Activated CD4-positive, alpha-beta T cell treated with anti-CD3 and anti-CD28 coated beads, Interleukin-2, amount 50 U/mL, for 4 hours (primary cell): ENCODE data around the gene HBA1.
"Not testable (repeated sequence)": the region's sequence is repeated elsewhere in the genome, so short reads cannot be mapped to it uniquely, and the experiment has no call there.

Experiments
- DNase-seq, 2 experiments: peaks; one replicate each; pipeline ENCODE4 v3.0.0-alpha.2; 2020

Gene HBA1

DNA sequence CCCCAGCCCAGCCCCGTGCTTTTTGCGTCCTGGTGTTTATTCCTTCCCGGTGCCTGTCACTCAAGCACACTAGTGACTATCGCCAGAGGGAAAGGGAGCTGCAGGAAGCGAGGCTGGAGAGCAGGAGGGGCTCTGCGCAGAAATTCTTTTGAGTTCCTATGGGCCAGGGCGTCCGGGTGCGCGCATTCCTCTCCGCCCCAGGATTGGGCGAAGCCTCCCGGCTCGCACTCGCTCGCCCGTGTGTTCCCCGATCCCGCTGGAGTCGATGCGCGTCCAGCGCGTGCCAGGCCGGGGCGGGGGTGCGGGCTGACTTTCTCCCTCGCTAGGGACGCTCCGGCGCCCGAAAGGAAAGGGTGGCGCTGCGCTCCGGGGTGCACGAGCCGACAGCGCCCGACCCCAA is 474 bp upstream of the HBA1 start:
- DNase-seq, result not testable (repeated sequence)

- DNase-seq, result no peak
Observed at GRCh38 chr16:177394-177822, 928 bp downstream of the HBA1 start.

GRCh38 chr16:177981-178667 is 1.6 kb downstream of the HBA1 start:
- no peak for DNase-seq

DNA sequence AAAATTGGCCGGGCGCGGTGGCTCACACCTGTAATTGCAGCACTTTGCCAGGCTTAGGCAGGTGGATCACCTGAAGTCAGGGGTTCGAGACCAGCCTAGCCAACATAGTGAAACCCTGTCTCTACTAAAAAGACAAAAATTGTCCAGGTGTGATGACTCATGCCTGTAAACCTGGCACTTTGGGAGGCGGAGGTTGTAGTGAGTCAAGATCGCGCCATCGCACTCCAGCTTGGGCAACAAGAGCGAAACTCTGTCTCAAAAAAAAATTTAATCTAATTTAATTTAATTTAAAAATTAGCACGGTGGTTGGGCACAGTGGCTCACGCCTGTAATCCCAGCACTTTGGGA is 2.2 kb downstream of the HBA1 start:
- DNase-seq, result no peak

GRCh38 chr16:179211-180092 is 3.0 kb downstream of the HBA1 start:
- no peak for DNase-seq

- DNase-seq, result no peak
Observed at GRCh38 chr16:180101-180675, 3.7 kb downstream of the HBA1 start, which contains the start of gene HBQ1. Gene HBQ1, plus strand, starts transcription at chr16:180459. Its CDS starts 28 bp downstream, at chr16:180487.

DNA sequence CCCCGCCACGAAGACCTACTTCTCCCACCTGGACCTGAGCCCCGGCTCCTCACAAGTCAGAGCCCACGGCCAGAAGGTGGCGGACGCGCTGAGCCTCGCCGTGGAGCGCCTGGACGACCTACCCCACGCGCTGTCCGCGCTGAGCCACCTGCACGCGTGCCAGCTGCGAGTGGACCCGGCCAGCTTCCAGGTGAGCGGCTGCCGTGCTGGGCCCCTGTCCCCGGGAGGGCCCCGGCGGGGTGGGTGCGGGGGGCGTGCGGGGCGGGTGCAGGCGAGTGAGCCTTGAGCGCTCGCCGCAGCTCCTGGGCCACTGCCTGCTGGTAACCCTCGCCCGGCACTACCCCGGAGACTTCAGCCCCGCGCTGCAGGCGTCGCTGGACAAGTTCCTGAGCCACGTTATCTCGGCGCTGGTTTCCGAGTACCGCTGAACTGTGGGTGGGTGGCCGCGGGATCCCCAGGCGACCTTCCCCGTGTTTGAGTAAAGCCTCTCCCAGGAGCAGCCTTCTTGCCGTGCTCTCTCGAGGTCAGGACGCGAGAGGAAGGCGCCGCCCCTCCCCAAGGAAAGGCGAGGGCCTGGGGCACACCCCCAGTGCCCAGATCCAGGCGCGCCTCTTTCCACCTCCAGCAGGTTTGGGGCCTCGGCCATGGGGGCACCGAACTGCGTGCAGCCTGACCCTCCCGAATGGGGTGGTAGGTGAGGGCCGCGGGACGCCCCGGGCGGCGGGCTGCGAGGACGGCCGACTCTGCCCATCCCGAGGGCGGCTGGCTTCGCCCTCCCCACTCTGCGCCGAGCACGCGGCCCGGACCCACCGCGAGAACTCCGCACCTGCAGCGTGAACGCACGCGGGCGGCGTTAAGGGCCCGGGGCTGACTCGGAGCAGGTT is 4.4 kb downstream of the HBA1 start:
- peak; percentile 78 to 83 for DNase-seq

- no peak for DNase-seq
Observed at GRCh38 chr16:181565-182021, 5.1 kb downstream of the HBA1 start.

- DNase-seq, result no peak
Observed at GRCh38 chr16:183005-183404, 6.5 kb downstream of the HBA1 start.

DNA sequence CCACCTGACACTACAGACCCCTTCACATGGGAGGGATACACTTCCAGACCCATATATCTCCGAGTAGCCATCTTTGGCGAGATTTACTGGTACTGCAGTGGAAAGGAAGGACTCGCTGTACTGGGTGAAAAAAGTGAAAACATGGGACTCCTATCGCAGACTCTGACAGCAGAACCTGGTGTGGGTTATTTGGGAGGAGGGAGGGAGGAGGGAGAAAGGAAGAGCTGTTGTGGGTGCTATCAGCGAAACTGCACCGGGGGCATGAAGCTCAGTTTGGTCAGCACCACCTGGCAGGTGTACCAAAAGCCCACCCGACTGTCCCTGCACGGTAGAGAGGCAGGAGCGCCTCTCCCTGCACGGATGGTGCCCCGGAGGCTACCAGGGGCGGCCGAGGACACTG is 8.7 kb downstream of the HBA1 start:
- DNase-seq, result no peak

DNA sequence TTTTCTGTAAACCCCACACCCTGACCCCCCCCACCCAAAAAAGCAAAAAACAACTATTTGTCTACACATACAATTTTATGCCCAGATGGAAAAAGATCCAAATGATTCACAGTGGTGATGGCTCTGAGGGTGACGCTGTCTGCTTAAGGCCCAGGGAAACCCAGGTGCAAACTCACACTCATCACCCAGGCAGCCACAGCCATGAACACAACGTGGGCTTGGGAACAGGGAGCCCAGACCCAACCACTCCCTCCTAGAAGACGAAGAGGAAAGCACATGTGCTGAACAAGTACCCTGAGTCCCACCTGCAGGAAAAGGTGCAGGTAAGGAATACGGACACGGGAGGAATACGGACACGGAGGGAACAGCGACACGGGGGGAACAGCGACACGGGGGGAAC is 9.2 kb downstream of the HBA1 start:
- DNase-seq, result no peak

DNA sequence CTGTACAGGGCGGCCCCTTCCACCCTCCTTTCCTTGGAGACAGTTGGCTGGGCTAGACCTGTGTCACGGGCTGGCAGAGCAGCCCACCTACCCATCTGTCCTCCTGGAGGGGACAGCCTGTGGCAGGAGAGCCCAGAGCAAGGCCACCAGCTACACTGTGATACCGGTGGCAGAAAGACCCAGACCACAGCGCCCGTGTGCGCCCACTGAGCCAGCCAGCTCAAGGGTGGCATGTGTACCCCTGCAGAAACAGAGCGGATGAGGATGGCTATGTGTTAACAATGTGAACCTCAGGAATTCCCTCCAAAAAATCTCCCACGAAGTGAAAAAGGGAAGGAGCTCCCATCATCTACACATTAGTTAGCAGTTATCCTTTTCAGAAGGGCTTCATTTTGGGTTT is 10.8 kb downstream of the HBA1 start:
- no peak for DNase-seq

DNA sequence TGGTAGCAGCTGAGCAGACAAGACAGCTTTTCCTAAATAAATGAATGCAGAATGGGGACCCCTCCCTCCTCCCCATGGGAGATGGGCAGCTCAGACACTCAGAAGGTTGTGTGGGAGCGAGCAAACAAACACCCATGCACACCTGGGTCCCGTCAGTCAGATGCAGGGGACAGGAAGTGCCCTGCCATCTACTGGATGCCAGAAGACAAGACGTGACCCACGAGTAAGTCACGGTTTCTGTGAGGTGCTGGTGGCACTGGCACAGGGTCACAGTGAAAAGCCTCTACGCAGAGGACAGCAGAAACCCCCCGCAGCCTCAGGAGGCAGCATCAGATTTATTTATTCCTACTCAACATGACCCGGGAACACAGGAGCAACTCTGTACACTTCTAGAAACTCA is 12.2 kb downstream of the HBA1 start:
- DNase-seq, result no peak

DNA sequence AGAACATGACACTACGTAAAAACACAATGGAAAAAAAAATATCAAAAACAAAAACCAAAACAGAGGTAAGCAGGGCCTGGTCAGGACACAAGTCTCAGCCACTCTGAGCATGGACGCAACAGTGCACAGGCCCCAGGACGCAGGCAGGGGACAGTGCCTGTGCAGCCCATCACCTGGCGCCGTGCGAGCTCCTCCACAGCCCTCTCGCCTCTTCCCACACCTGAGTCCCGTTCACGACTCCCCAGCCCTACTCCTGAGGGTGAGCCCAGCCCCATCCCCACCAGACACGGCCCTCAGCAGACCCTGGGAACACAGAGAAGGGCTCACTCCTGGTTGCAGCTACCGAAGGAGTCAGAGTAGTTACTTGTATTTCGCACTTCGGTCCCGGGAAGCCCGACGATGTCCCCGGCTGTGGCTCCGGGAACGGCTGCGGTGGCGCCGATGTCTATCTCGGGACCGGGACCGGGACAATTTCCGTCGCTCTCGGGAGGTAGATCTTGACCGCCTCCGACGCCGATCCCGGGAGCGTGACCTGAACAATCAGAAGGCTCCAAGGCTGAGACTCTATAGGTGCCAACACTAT is 13.2 kb downstream of the HBA1 start:
- no peak for DNase-seq

- DNase-seq, result no peak
Observed at GRCh38 chr16:191831-192230, 15.4 kb downstream of the HBA1 start.

- DNase-seq, result no peak
Observed at GRCh38 chr16:192686-193085, 16.2 kb downstream of the HBA1 start.

GRCh38 chr16:193441-193840 is 17.0 kb downstream of the HBA1 start:
- DNase-seq, result no peak

DNA sequence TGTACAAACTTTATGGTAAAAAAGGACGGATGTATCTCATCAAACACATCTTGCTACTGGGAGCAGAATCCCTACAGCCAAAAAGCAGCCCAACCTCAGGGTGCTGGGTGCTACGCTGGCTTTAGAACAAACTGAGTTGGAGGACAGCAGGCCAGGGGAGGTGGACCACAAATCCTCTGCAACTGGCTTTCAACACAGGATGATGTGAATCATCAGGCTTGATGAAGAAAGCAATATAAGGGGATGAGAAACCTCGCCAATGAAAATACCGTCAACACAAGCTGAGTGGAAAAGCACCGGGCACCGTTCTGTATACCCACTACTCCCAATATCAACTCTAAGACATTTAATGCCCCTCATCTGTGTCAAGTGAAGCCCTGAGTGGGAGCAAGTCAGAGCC is 18.0 kb downstream of the HBA1 start:
- DNase-seq, result no peak

DNA sequence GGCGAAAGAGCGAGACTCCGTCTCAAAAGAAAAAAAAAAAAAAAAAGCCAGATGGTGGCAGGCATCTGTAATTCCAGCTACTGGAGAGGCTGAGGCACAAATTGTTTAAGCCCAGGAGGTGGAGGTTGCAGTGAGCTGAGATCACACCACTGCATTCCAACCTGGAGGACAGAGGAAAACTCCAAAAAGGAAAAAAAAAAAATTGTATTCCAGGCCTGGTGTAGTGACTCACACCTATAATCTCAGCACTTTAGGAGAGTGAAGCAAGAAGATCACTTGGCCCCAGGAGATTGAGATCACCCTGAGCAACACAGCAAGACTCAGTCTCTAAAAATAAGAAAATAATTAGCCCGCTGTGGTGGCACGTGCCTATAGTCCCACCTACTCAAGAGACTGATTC is 23.9 kb downstream of the HBA1 start:
- DNase-seq, result no peak

DNA sequence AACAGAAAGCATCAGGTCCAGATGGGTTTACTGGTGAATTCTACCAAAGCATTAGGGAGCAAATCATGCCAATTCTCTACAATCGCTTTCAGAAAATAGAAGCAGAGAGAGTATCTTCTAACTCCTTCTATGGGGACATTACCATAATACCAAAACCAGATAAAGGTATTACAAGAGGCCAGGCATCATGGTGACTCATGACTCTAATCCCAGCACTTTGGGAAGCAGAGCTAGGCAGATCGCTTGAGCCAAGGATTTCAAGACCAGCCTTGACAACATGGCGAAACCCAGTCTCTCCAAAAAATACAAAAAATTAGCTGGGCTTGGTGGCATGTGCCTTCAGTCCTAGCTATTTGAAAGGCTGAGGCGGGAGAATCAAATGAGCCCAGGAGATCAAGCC is 26.8 kb downstream of the HBA1 start:
- no peak for DNase-seq

DNA sequence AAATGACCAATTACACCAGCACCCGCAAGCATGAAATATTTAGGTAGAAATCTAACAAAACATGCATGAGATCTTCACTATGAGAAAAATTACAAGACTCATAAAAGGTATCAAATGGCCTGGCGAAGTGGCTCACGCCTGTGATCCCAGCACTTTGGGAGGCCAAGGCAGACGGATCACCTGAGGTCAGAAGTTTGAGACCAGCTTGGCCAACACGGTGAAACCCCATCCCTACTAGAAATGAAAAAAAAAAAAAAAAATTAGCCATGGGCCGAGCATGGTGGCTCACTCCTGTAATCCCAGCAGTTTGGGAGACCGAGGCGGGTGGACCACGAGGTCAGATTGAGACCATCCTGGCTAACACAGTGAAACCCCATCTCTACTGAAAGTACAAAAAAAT is 27.6 kb downstream of the HBA1 start:
- DNase-seq, result not testable (repeated sequence)

DNA sequence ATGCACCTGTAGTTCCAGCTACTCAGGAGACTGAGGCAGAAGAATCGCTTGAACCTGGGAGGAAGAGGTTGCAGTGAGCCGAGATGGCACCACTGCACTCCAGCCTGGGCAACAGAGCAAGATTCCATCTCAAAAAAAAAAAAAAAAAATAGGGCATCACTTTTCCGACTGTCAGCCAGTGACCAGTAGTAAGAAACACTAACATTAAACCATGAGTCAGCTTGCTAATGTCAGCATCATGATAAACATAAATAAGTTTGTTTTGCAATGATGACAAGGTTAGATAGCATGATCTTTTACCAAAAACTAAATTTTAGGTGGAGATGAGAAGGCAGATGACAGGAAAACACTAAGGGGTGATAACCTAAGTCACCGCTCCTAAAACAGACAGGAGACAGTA is 32.9 kb downstream of the HBA1 start:
- DNase-seq, result not testable (repeated sequence)
